Ectodermal cell (in vitro differentiated cells): ENCODE data around the gene NAA60.

Source experiments
- H3K27ac ChIP-seq: 2 replicates; pipeline ENCODE4 v1.7.0; 2013; ENCODE audit warnings: mild to moderate bottlenecking, low read depth, low read length; ENCODE audit not compliant: insufficient read depth, poor library complexity, severe bottlenecking
- H3K27me3 ChIP-seq: 2 replicates; pipeline ENCODE4 v1.7.0; 2013; ENCODE audit warnings: mild to moderate bottlenecking, low read length; ENCODE audit not compliant: insufficient read depth, control insufficient read depth, poor library complexity, severe bottlenecking
- H3K36me3 ChIP-seq: one replicate; pipeline ENCODE4 v1.7.0; 2013; ENCODE audit warnings: low read length; ENCODE audit not compliant: control insufficient read depth, insufficient read depth
- H3K4me1 ChIP-seq: one replicate; pipeline ENCODE4 v1.7.0; 2013; ENCODE audit warnings: low read length; ENCODE audit not compliant: control insufficient read depth, insufficient read depth
- H3K4me3 ChIP-seq: 2 replicates; pipeline ENCODE4 v1.7.0; 2013; ENCODE audit warnings: low read depth, low read length, control low read depth; ENCODE audit not compliant: insufficient read depth
- H3K9me3 ChIP-seq: 2 replicates; pipeline ENCODE4 v1.7.0; 2013; ENCODE audit warnings: mild to moderate bottlenecking, low read length, moderate library complexity; ENCODE audit not compliant: control insufficient read depth
- whole genome bisulfite sequencing, 2 experiments: methylation state at CpG; one replicate each; pipeline ENCODE4 v1.1.7; 2013; ENCODE audit warnings: missing lambda C conversion rate in 2 of 2; 5-methylcytosine and 5-hydroxymethylcytosine counted together

NAA60 gene

GRCh38 chr16:3484318-3485096, 41.0 kb downstream of the NAA60 start:
- Histone ChIP-seq H3K27me3 (no peaks in the 10 kb centered on the region), H3K27ac (no peak overlapping the region), H3K9me3 (no peaks in the 10 kb centered on the region), H3K36me3 (peaks cover 40% of the 10 kb centered on the region), H3K4me1 (no peaks in the 10 kb centered on the region), H3K4me3 (no peak overlapping the region)
- 93% methylated on average over 30 of the region's 30 CpGs for WGBS, 2 experiments

- Histone ChIP-seq H3K27ac (no peak overlapping the region), H3K36me3 (peaks cover 40% of the 10 kb centered on the region), H3K4me3 (no peak overlapping the region), H3K27me3 (no peaks in the 10 kb centered on the region), H3K4me1 (no peaks in the 10 kb centered on the region), H3K9me3 (no peaks in the 10 kb centered on the region)
- WGBS, 2 experiments: 94 to 95% methylated on average over 15 of the region's 15 CpGs
Measured at GRCh38 chr16:3485097-3485745, 41.7 kb downstream of the NAA60 start.

GRCh38 chr16:3485821-3486505, 42.5 kb downstream of the NAA60 start:
- no peak overlapping the region for H3K27ac ChIP-seq
- 89 to 92% methylated on average over 20 of the region's 20 CpGs for WGBS, 2 experiments
- no peak overlapping the region for H3K4me3 ChIP-seq
- H3K27me3 ChIP-seq: no peaks in the 10 kb centered on the region
- H3K4me1 ChIP-seq: no peaks in the 10 kb centered on the region
- no peaks in the 10 kb centered on the region for H3K9me3 ChIP-seq
- peaks cover 40% of the 10 kb centered on the region for H3K36me3 ChIP-seq

DNA sequence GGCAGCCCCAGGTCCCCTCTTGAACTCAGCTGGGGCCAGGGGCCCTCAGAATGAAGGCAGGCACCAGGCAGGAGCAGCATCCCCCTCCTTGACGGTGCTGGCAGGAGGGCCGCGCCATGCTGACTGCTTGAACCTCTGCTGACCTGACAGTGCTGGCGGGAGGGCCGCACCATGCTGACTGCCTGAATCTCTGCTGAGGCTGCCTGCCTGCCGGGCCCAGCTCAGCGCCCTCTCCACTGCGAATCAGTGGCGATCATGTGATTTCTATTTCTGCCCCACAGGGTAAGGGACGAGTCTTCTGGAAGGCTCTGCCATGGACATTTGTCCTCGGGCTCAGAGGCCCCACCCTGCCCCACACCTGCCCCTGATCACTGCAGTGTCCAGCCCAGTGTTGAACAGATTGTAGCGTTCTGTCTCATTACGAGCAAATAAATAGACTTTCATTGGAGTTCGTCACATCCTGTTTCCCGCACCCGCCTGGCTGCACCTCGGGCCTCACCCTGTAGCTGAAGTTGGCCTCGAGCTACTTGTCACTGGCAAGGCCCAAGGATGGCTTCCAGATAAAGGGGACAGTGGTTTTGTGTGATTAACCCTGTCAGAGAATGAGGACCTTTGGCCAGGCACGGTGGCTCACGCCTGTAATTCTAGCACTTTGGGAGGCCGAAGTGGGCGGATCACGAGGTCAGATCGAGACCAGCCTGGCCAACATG, 43.2 kb downstream of the NAA60 start:
- WGBS, 2 experiments: 91 to 94% methylated on average over 24 of the region's 24 CpGs
- Histone ChIP-seq H3K4me1 (no peaks in the 10 kb centered on the region), H3K4me3 (no peak overlapping the region), H3K36me3 (peaks cover 38% of the 10 kb centered on the region), H3K27me3 (no peaks in the 10 kb centered on the region), H3K27ac (no peak overlapping the region), H3K9me3 (no peaks in the 10 kb centered on the region)

GRCh38 chr16:3487521-3488410, 44.3 kb downstream of the NAA60 start:
- Histone ChIP-seq H3K36me3 (peaks cover 31% of the 10 kb centered on the region), H3K4me1 (no peaks in the 10 kb centered on the region), H3K9me3 (no peaks in the 10 kb centered on the region), H3K27me3 (no peaks in the 10 kb centered on the region), H3K27ac (no peak overlapping the region), H3K4me3 (no peak overlapping the region)
- 94% methylated on average over 24 of the region's 24 CpGs for WGBS, 2 experiments

DNA sequence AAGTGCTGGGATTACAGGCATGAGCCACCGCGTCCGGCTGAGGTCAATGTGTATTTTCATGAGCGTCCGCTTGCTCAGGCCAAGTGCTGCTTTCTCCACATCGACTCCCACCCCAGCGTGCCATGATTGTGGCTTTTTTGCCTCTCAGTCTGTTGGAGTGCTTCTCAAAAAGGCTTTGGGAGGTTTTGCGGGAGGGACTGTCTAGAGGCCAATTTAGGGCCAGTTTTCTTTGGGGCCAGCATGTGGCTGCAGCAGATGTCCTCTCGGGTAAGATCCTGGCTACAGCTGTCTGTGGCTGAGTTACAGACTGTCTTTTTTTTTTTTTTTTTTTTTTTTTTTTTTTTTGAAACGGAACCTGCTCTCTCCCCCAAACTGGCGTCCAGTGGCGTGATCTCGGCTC, 45.3 kb downstream of the NAA60 start:
- Histone ChIP-seq H3K27me3 (no peaks in the 10 kb centered on the region), H3K9me3 (no peaks in the 10 kb centered on the region), H3K4me1 (no peaks in the 10 kb centered on the region), H3K27ac (no peak overlapping the region), H3K4me3 (no peak overlapping the region), H3K36me3 (peaks cover 21% of the 10 kb centered on the region)
- 87% methylated on average over 10 to 11 of the region's 13 CpGs for WGBS, 2 experiments

GRCh38 chr16:3490911-3491629, 47.6 kb downstream of the NAA60 start:
- no peak overlapping the region for H3K27ac ChIP-seq
- H3K36me3 ChIP-seq: peaks cover 4% of the 10 kb centered on the region
- WGBS, 2 experiments: 84% methylated on average over 16 to 17 of the region's 17 CpGs
- H3K4me3 ChIP-seq: no peak overlapping the region
- H3K27me3 ChIP-seq: no peaks in the 10 kb centered on the region
- no peaks in the 10 kb centered on the region for H3K9me3 ChIP-seq
- no peaks in the 10 kb centered on the region for H3K4me1 ChIP-seq

GRCh38 chr16:3492356-3492755, 48.9 kb downstream of the NAA60 start:
- 87 to 88% methylated on average over 10 of the region's 10 CpGs for WGBS, 2 experiments
- no peak overlapping the region for H3K4me3 ChIP-seq
- no peaks in the 10 kb centered on the region for H3K27me3 ChIP-seq
- H3K9me3 ChIP-seq: no peaks in the 10 kb centered on the region
- H3K4me1 ChIP-seq: no peaks in the 10 kb centered on the region
- H3K27ac ChIP-seq: no peak overlapping the region
- no peaks in the 10 kb centered on the region for H3K36me3 ChIP-seq

- Histone ChIP-seq H3K4me3 (no peak overlapping the region), H3K4me1 (no peaks in the 10 kb centered on the region), H3K27ac (no peak overlapping the region), H3K36me3 (no peaks in the 10 kb centered on the region), H3K9me3 (no peaks in the 10 kb centered on the region), H3K27me3 (no peaks in the 10 kb centered on the region)
- 93 to 94% methylated on average over 16 of the region's 16 CpGs for WGBS, 2 experiments
Measured at GRCh38 chr16:3494386-3494973, 51.0 kb downstream of the NAA60 start.
